EL (cell line): ENCODE measurements around the gene IMPDH1.
"Not testable (repeated sequence)": the region's sequence is repeated elsewhere in the genome, so short reads cannot be mapped to it uniquely, and the experiment has no call there.

Experiments used
- DNase-seq: peaks from one replicate; pipeline ENCODE4 v3.0.0-alpha.2; 2016

The IMPDH1 gene

GRCh38 chr7:128409596-128410450 is at the start of gene IMPDH1:
IMPDH1 (minus strand) TSS chr7:128409982; CDS start chr7:128409901, 81 bp downstream.
- peak; percentile 86 for DNase-seq

GRCh38 chr7:128459394-128459878 is 49.7 kb upstream of the IMPDH1 start:
- peak; percentile 59 for DNase-seq

- DNase-seq, result no peak
These were observed 49.2 kb upstream of the IMPDH1 start for GRCh38 chr7:128458956-128459355.

GRCh38 chr7:128457385-128457784 is 47.6 kb upstream of the IMPDH1 start:
- DNase-seq, result not testable (repeated sequence)

- no peak for DNase-seq
These were observed 46.5 kb upstream of the IMPDH1 start for GRCh38 chr7:128456255-128456725.

GRCh38 chr7:128455543-128456254 is 45.9 kb upstream of the IMPDH1 start, which contains the start of gene HILPDA:
HILPDA (plus strand) TSS chr7:128455878; CDS start chr7:128457269, 1,391 bp downstream.
- DNase-seq, result peak; percentile 97

GRCh38 chr7:128454808-128455542 is 45.2 kb upstream of the IMPDH1 start:
- peak; percentile 28 for DNase-seq

- DNase-seq, result no peak
These were observed 44.3 kb upstream of the IMPDH1 start for GRCh38 chr7:128453836-128454804.

- no peak for DNase-seq
These were observed 42.8 kb upstream of the IMPDH1 start for GRCh38 chr7:128452552-128452951.

- DNase-seq, result no peak
These were observed 41.1 kb upstream of the IMPDH1 start for GRCh38 chr7:128450913-128451312.

- DNase-seq, result no peak
These were observed 40.6 kb upstream of the IMPDH1 start for GRCh38 chr7:128450409-128450808.

- DNase-seq, result no peak
These were observed 39.0 kb upstream of the IMPDH1 start for GRCh38 chr7:128448751-128449302.

- DNase-seq, result no peak
These were observed 38.3 kb upstream of the IMPDH1 start for GRCh38 chr7:128447941-128448564.

GRCh38 chr7:128446306-128446705 is 36.5 kb upstream of the IMPDH1 start:
- DNase-seq, result no peak

- DNase-seq, result no peak
These were observed 34.2 kb upstream of the IMPDH1 start for GRCh38 chr7:128443831-128444600.

GRCh38 chr7:128442356-128442755 is 32.6 kb upstream of the IMPDH1 start:
- DNase-seq, result no peak

GRCh38 chr7:128437426-128438332 is 27.9 kb upstream of the IMPDH1 start:
- DNase-seq, result no peak

- DNase-seq, result no peak
These were observed 25.5 kb upstream of the IMPDH1 start for GRCh38 chr7:128435327-128435686.
